ENCODE results near the gene CLEC2L. TPM values are rescaled to one million over a fixed set of nuclear protein-coding genes. Genes with fewer than 3 reads are reported as not detected.
A peak's percentile ranks its signal among the peaks of the same experiment; 100 is the strongest.

The CLEC2L gene
- total RNA-seq, 4 donors from 2014 or later: 0.21 to 0.43 (median 0.26) TPM; not detected in 1

GRCh38 chr7:139588632-139589031 is 65.1 kb downstream of the CLEC2L start:
- Histone ChIP-seq H3K27ac (peak overlapping the region; percentile 63 to 66), H3K4me1 (no peaks in the 10 kb centered on the region), H3K27me3 (no peaks in the 10 kb centered on the region), H3K9me3 (no peaks in the 10 kb centered on the region), H3K4me3 (no peak overlapping the region), H3K36me3 (no peaks in the 10 kb centered on the region)
- intact Hi-C loops (cut with DNase I; ENCODE audit: low total_unique reads): no loop called here
- TF ChIP-seq POLR2A (IDR thresholded peaks at IDR 0.05) (no peak), CTCF (IDR thresholded peaks at IDR 0.05) (no peak)
- peak; percentile 68 to 81 for DNase-seq

- H3K9me3 ChIP-seq: no peaks in the 10 kb centered on the region
- H3K27me3 ChIP-seq: no peaks in the 10 kb centered on the region
- H3K4me1 ChIP-seq: no peaks in the 10 kb centered on the region
- no peak overlapping the region for H3K4me3 ChIP-seq
- no peaks in the 10 kb centered on the region for H3K36me3 ChIP-seq
- TF ChIP-seq CTCF (IDR thresholded peaks at IDR 0.05) (no peak), POLR2A (IDR thresholded peaks at IDR 0.05) (no peak)
- peak overlapping the region; percentile 63 to 66 for H3K27ac ChIP-seq
- no peak for DNase-seq
- intact Hi-C loops (cut with DNase I; ENCODE audit: low total_unique reads): no loop called here
Observed at GRCh38 chr7:139589474-139589873, 66.0 kb downstream of the CLEC2L start.

GRCh38 chr7:139591550-139592195 is 68.2 kb downstream of the CLEC2L start:
- H3K36me3 ChIP-seq: no peaks in the 10 kb centered on the region

GRCh38 chr7:139592801-139593461 is 69.4 kb downstream of the CLEC2L start:
- TF ChIP-seq POLR2A (IDR thresholded peaks at IDR 0.05): no peak
- no peak for TF ChIP-seq CTCF (IDR thresholded peaks at IDR 0.05)
- H3K36me3 ChIP-seq: no peaks in the 10 kb centered on the region
- H3K27ac ChIP-seq: no peak overlapping the region
- intact Hi-C loops (cut with DNase I; ENCODE audit: low total_unique reads): no loop called here
- H3K9me3 ChIP-seq: no peaks in the 10 kb centered on the region
- peaks cover 0 to 5% of the 10 kb centered on the region in 2 donors for H3K4me1 ChIP-seq
- H3K27me3 ChIP-seq: no peaks in the 10 kb centered on the region
- H3K4me3 ChIP-seq: no peak overlapping the region
- no peak for DNase-seq

More at GRCh38 chr7:139591550-139592195, 68.2 kb downstream of the CLEC2L start:
- intact Hi-C loops (cut with DNase I; ENCODE audit: low total_unique reads): no loop called here
- no peaks in the 10 kb centered on the region for H3K9me3 ChIP-seq
- no peaks in the 10 kb centered on the region for H3K27me3 ChIP-seq
- H3K4me3 ChIP-seq: no peak overlapping the region
- no peak overlapping the region for H3K27ac ChIP-seq
- DNase-seq: no peak
- TF ChIP-seq CTCF (IDR thresholded peaks at IDR 0.05): no peak
- TF ChIP-seq POLR2A (IDR thresholded peaks at IDR 0.05): no peak
- peaks cover 0 to 5% of the 10 kb centered on the region in 2 donors for H3K4me1 ChIP-seq

- Histone ChIP-seq H3K36me3 (no peaks in the 10 kb centered on the region), H3K4me3 (no peak overlapping the region), H3K9me3 (no peaks in the 10 kb centered on the region), H3K4me1 (peaks cover 0 to 5% of the 10 kb centered on the region in 2 donors), H3K27ac (peak overlapping the region in 1 of 2 donors; percentile 40), H3K27me3 (no peaks in the 10 kb centered on the region)
- TF ChIP-seq CTCF (IDR thresholded peaks at IDR 0.05) (no peak), POLR2A (IDR thresholded peaks at IDR 0.05) (no peak)
- no peak for DNase-seq
- intact Hi-C loops (cut with DNase I; ENCODE audit: low total_unique reads): no loop called here
Observed at GRCh38 chr7:139594090-139594489, 70.6 kb downstream of the CLEC2L start.
